Measurements from ENCODE around the gene XAB2.

DNA sequence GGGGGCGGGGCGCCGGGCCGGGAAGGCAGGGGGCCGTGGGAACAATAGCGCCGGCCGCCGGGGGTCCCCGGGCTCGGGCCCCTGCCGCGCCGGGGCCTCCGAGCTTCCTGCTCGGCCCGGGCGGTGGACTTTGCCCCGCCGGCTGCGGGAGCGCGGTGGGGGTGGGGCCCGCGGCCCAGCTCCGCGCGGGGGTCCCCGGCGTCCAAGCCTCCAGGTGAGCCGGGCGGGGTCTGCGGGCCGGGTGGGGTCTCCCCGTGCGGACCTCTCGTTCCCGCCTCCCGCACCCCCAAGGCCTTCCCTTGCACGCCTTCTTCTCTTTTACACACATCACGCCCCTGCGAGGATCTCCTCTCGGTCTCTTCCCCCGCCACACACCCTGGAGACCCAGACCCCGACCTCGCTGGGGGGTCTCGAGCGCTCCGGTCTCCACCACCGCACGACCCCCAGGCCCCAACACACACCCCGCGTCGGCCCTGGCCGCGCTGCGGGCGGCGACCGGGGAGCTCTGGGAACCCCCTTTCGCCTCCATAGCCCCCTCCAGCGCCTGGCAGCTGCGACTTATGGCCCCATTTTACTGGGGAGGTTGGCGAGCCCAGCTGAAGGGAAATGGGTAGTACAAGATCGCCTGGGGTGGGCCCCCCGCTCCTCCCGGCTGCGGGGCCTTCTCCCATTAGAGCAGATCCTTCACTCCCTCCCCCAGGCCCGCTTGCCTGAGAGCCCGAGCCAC lies 33.0 kb downstream of the XAB2 start:
- TF ChIP-seq, protein P1, sequence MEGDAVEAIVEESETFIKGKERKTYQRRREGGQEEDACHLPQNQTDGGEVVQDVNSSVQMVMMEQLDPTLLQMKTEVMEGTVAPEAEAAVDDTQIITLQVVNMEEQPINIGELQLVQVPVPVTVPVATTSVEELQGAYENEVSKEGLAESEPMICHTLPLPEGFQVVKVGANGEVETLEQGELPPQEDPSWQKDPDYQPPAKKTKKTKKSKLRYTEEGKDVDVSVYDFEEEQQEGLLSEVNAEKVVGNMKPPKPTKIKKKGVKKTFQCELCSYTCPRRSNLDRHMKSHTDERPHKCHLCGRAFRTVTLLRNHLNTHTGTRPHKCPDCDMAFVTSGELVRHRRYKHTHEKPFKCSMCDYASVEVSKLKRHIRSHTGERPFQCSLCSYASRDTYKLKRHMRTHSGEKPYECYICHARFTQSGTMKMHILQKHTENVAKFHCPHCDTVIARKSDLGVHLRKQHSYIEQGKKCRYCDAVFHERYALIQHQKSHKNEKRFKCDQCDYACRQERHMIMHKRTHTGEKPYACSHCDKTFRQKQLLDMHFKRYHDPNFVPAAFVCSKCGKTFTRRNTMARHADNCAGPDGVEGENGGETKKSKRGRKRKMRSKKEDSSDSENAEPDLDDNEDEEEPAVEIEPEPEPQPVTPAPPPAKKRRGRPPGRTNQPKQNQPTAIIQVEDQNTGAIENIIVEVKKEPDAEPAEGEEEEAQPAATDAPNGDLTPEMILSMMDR (conservative IDR thresholded peaks at IDR 0.05; ENCODE audit: low read depth, low read length) = no peak
- TF ChIP-seq EZH2phosphoT487 (IDR thresholded peaks at IDR 0.05; ENCODE audit: borderline replicate concordance, low read length) = no peak

All from PC-3 (cell line).